Stimulated activated CD8-positive, alpha-beta memory T cell treated with anti-CD3 and anti-CD28 coated beads, Interleukin-2, amount 100 ng/mL, for 1 hour (primary cell): ENCODE results near the gene DBNDD2.

Source experiments
- DNase-seq, 2 donors: peaks; one replicate each; pipeline ENCODE4 v3.0.0-alpha.2; 2020; ENCODE audit warnings: low read depth in 2 of 2

The DBNDD2 gene

GRCh38 chr20:45415822-45416637 lies 7.9 kb downstream of the DBNDD2 start, which contains the start of gene PIGT:
TSS of gene PIGT (plus strand) at chr20:45416141. CDS start at chr20:45416157, 16 bp downstream.
- peak; percentile 73 to 77 for DNase-seq

DNA sequence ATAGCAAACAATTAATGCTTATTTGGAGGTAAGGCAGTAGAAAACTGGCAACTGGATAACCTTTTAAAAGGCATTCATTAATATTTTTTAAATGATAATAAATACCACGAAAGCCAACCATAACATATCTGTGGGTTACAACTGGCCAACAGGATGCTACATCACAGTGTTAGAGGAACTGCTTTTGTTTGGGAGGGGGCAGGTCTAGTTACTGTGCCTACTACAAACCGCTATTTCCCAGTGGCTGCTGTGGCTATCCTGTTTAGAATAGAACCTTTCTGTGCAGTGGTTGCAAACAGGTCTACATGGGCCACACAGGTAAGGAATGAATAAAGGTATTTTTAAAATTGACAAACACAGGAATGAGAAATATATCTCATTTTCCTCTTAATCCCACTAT lies 8.8 kb downstream of the DBNDD2 start:
- no peak for DNase-seq

DNA sequence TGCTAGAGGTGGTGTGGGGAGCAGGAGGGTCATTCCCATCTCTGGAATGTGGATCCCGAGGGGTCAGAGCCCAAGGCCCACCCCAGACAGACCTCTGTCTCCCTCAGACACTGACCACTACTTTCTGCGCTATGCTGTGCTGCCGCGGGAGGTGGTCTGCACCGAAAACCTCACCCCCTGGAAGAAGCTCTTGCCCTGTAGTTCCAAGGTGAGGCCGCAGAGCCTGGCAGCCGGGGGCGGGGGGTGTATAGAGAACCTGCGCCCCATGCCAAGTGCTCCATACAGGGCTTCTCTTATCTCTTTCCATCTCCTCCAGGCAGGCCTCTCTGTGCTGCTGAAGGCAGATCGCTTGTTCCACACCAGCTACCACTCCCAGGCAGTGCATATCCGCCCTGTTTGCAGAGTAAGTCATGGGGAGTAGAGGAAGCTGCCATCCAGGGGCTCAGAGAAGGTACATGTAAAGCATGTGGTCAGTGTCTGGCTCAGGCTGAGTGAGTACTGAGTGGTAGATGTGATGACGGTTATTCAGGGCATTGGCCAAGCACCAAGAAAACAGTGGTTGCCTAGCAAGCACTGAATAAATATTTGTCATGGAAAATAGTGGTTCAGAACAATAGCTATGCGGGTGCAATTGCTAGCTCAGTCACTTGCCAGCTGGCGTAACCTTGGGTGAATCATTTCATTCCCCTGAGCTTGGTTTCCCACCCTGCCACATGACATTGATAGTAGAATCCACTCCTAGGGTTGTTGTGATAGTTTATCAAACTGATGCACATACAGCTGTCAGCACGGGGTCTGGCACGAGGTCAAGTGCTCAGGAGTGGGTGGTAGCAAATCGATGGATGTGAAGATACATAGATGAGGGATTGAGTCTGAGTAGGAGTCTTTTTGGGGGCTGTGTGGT lies 11.4 kb downstream of the DBNDD2 start:
- no peak for DNase-seq

DNA sequence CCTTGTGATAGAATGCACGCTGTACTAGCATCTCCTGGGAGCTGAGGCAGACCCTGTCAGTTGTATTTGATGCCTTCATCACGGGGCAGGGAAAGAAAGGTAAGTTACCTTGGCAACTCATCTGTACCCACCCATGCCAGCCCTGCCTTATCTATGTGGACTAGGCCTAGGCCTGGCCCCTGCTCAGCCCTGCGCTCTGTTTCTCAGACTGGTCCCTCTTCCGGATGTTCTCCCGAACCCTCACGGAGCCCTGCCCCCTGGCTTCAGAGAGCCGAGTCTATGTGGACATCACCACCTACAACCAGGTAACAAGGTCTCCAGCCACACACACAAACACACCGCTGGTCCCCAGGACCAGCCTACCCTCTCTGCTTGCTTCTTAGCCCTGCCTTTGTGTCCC lies 12.0 kb downstream of the DBNDD2 start:
- DNase-seq = no peak

DNA sequence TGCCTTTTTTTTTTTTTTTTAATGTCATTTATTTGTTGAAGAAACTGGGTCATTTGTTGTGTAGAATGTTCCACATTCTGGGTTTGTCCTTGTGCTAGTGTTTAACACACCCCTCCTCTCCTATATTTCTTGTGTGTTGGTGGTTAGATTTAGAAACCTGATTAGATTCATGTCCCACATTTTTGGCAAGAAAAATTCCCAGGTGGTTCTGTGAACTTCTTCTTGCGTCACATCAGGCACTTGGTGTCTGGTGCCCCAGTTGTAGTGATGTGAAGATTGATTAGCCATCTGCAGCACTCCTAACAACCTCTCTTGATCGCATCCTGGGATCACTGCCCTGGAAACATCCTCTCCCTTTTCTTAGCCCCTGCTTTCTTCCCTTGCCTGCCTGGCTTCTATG lies 15.6 kb downstream of the DBNDD2 start:
- DNase-seq = no peak

GRCh38 chr20:45425561-45425960 lies 17.5 kb downstream of the DBNDD2 start:
- DNase-seq = no peak

GRCh38 chr20:45426320-45427016 lies 18.4 kb downstream of the DBNDD2 start:
- no peak for DNase-seq

- DNase-seq = no peak
These were observed 19.4 kb downstream of the DBNDD2 start for GRCh38 chr20:45427236-45428149.

GRCh38 chr20:45429618-45430017 lies 21.5 kb downstream of the DBNDD2 start:
- no peak for DNase-seq

DNA sequence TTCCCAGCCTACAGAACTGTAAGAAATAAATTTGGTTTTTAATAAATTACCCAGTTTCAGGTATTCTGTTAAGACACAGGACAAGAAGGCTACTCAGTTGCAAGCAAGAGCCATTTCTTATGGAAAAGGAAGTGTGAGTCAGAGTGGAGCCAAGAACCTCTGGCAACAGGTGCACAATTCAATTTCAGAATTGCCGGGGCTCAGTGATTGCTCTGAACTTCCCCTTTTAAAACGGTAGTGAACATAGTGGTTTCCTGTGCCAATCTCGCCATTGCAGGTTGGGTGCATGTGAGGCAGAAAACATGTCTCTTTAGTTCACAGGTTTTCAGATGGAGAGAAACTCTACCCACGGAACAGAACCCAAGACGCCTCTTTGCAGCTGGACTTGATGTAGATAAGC lies 24.2 kb downstream of the DBNDD2 start:
- DNase-seq = no peak

- no peak for DNase-seq
These were observed 25.2 kb downstream of the DBNDD2 start for GRCh38 chr20:45433316-45433715.

GRCh38 chr20:45433976-45434375 lies 25.9 kb downstream of the DBNDD2 start:
- no peak for DNase-seq

DNA sequence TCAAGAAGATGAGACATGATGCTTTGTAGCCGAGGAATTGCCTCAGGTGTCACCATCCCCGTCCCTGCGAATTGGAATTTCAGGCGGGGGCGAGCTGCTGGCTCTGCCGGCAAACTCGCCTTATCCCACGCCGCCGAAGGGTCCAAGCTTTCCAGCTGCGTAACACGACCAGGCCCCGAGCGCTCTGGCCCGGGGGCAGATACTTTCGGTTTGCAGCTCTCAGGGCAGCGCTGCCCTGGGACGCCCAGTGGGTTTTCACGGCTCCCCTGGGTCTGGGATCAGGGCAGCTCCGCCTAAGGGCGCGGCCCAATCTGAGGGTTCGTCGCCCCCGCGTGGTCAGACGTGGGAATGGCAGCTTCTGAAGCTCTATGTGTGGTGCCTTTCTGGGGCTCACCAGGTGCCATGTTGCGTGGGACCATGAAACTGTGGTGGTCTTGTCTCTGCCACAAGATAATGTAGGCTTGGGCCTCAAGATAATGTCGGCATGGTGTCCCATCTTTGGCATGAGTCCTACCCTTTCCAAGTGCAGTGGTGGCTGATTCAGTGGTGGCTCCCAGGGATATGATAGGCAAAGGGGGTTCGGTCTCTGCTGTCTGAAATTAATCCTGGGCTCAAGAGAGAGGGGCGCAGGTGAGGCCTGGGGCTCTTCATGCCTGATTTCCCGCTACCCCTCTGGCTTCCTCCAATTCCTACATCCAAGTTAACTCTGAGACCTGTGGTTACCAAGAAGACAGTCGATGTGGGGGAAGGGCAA lies 28.8 kb downstream of the DBNDD2 start:
- DNase-seq = peak; percentile 79 to 85

DNA sequence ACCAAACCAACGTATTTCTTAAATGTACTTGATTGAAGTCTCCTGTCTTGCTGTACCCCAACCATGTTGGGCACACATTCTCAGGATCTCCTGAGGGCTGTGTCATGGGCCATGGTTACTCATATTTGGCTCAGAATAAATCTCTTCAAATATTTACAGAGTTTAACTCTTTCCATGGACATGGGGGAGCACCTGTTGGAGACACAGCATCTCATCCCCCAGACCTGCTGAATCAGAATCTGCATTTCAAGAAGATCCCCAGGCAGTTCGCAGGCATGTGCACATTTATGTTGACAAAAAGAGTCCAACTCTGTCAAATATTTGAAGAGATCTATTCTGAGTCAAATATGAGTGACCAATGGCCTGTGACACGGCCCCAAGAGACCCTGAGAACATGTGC lies 32.3 kb downstream of the DBNDD2 start:
- DNase-seq = no peak

DNA sequence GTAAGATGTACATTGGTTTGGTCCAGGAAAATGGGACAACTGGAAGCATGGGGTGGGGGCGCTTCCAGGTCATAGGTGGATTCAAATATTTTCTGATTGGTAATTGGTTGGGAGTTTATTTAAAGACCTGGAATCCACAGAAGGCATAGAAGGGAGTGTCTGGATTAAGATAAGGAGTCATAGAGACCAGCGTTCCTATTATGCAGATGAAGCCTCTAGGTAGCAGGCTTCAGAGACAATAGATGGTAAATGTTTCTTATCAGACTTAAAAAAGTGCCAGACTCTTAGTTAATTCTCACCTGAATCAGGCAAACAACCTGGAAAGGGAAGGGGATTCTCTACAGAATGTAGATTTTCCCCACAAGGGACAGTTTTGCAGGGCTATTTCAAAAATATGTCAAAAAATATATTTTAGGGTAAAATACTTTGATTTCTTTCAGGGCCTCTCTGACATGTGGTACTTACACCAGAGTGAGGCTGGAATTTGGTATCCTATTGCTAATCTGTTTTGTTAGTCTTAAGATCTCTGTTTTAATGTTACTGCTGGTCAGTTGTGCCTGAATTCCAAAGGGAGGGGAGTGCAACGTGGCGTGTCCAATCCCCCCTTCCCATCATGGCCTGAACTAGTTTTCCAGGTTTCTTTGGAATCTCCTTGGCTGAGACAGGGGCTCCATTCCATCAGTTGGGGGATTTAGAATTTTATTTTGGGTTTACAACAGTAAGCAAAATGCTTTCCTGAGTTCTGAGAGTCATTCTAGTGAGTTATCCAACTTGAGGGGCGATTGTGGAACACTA lies 33.0 kb downstream of the DBNDD2 start:
- no peak for DNase-seq

DNA sequence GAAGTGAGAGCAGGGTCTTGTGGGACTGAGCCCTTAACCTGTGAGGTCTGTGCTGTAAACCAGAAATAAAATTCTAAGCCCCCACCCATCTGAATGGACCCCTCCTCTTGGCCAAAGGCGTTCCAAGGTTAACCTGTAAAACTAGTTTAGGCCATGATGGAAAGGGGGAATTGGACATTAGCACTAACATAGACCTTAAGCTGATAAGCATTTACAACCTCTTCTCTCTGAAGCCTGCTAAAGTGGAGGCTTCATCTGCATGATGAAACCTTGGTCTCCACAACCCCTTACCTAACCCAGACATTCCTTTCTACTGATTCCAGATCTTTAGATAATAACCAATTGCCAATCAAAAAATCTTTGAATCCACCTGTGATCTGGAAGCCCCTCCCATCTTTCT lies 33.7 kb downstream of the DBNDD2 start:
- no peak for DNase-seq

- DNase-seq = no peak
These were observed 36.0 kb downstream of the DBNDD2 start for GRCh38 chr20:45444050-45444449.

GRCh38 chr20:45445805-45446562 lies 37.9 kb downstream of the DBNDD2 start:
- no peak for DNase-seq

GRCh38 chr20:45448270-45448669 lies 40.2 kb downstream of the DBNDD2 start:
- DNase-seq = no peak
